ENCODE measurements around the gene MALT1. TPM values are rescaled to one million over a fixed set of nuclear protein-coding genes. Genes with fewer than 3 reads are reported as not detected.

MALT1 gene
- polyA plus RNA-seq, 1 donor from 2014 or later: 40.5 TPM

DNA sequence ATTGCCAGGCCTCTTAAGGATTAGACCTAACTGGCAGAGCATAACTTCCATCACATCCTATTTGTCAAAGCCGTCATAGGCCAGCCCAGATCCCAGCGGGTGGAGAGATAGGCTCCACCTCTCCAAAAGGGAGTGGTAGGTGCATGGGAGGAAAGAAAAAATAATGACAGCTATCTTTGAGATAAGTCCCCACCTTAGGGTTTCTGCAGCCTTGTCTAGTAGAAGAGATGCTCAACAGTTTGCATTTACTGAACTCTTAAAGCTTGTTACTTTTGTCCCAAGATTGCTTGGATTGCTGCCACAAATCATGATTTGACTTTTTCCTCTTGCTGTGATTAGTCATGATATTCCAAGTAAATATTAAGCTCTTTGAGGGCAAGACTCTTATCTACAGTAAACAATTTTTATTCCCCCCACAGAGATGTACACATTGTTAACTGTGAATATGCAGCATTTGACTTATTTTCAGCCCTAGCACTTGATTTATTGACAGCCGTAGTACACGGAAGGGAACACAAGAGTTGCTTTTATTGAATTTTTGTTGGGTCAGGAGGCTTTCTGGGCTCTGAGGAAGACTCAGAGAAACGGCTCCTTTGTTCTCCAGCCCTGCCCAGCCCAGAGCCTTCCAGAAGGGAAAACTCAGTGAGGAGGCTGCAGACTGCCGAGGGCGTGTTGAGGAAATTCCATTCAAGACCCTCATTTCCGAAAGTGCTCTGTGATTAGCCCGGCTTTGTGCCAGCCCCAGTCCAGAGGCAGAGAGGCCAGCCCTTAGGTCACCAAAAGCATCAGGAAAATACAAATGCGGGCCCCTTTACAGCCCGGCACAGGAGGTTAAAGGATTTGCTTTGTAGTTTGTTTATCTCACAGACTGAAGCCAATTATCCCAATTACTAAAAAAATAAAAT is 118.0 kb downstream of the MALT1 start:
- H3K36me3 ChIP-seq (ENCODE audit: insufficient read depth, low read length): no peaks in the 10 kb centered on the region
- H3K9me3 ChIP-seq (ENCODE audit: low read length): no peaks in the 10 kb centered on the region
- no peaks in the 10 kb centered on the region for H3K27me3 ChIP-seq (ENCODE audit: insufficient read depth, low read depth, low read length)
- no peaks in the 10 kb centered on the region for H3K79me2 ChIP-seq (replicated peaks; ENCODE audit: insufficient read depth, low read length)
- H3K4me3 ChIP-seq (ENCODE audit: low read length): no peak overlapping the region
- no peaks in the 10 kb centered on the region for H3F3A ChIP-seq (ENCODE audit: insufficient read depth, low read length, poor library complexity, severe bottlenecking)
- H3K4me2 ChIP-seq (ENCODE audit: low read length): no peak overlapping the region
- no peak overlapping the region for H2AFZ ChIP-seq (ENCODE audit: low read depth, low read length)
- no peaks in the 10 kb centered on the region for H4K20me1 ChIP-seq (ENCODE audit: insufficient read depth)
- no peak overlapping the region for H3K9ac ChIP-seq (ENCODE audit: low read length)
- TF ChIP-seq RAD21 (conservative IDR thresholded peaks at IDR 0.05) (no peak), TAF1 (IDR thresholded peaks at IDR 0.05; ENCODE audit: low read depth) (no peak)
- TF ChIP-seq, protein P1, sequence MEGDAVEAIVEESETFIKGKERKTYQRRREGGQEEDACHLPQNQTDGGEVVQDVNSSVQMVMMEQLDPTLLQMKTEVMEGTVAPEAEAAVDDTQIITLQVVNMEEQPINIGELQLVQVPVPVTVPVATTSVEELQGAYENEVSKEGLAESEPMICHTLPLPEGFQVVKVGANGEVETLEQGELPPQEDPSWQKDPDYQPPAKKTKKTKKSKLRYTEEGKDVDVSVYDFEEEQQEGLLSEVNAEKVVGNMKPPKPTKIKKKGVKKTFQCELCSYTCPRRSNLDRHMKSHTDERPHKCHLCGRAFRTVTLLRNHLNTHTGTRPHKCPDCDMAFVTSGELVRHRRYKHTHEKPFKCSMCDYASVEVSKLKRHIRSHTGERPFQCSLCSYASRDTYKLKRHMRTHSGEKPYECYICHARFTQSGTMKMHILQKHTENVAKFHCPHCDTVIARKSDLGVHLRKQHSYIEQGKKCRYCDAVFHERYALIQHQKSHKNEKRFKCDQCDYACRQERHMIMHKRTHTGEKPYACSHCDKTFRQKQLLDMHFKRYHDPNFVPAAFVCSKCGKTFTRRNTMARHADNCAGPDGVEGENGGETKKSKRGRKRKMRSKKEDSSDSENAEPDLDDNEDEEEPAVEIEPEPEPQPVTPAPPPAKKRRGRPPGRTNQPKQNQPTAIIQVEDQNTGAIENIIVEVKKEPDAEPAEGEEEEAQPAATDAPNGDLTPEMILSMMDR (IDR thresholded peaks at IDR 0.05; ENCODE audit: poor library complexity, severe bottlenecking): no peak
- H3K9me2 ChIP-seq (ENCODE audit: insufficient read depth, low read length): no peaks in the 10 kb centered on the region
- H3K27ac ChIP-seq (ENCODE audit: low read length): no peak overlapping the region

DNA sequence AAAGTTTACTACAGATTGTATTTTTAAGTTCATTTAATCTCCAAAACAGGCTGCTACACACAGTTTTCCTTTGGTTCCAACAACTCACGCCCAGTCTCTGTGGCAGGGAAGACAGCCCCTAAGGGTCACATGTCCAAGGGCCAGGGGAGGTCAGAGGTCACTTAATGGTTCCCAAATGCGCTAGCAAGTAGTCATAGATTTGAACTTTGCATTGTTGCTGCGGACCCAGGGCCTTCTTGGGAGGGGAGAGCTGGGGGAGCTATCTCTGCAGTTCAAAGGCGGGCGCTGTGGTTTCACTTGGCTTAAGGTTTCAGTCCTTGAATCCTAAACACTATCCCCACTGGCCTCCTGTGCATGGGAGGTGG is 118.6 kb downstream of the MALT1 start:
- TF ChIP-seq SMC3 (conservative IDR thresholded peaks at IDR 0.05; ENCODE audit: poor library complexity) (no peak), EZH2 (IDR thresholded peaks at IDR 0.05; ENCODE audit: borderline replicate concordance, insufficient read depth, low read length, poor library complexity, severe bottlenecking) (no peak), RAD21 (conservative IDR thresholded peaks at IDR 0.05) (no peak), EP300 (conservative IDR thresholded peaks at IDR 0.05; ENCODE audit: poor library complexity, severe bottlenecking) (no peak)
- TF ChIP-seq, protein P2, sequence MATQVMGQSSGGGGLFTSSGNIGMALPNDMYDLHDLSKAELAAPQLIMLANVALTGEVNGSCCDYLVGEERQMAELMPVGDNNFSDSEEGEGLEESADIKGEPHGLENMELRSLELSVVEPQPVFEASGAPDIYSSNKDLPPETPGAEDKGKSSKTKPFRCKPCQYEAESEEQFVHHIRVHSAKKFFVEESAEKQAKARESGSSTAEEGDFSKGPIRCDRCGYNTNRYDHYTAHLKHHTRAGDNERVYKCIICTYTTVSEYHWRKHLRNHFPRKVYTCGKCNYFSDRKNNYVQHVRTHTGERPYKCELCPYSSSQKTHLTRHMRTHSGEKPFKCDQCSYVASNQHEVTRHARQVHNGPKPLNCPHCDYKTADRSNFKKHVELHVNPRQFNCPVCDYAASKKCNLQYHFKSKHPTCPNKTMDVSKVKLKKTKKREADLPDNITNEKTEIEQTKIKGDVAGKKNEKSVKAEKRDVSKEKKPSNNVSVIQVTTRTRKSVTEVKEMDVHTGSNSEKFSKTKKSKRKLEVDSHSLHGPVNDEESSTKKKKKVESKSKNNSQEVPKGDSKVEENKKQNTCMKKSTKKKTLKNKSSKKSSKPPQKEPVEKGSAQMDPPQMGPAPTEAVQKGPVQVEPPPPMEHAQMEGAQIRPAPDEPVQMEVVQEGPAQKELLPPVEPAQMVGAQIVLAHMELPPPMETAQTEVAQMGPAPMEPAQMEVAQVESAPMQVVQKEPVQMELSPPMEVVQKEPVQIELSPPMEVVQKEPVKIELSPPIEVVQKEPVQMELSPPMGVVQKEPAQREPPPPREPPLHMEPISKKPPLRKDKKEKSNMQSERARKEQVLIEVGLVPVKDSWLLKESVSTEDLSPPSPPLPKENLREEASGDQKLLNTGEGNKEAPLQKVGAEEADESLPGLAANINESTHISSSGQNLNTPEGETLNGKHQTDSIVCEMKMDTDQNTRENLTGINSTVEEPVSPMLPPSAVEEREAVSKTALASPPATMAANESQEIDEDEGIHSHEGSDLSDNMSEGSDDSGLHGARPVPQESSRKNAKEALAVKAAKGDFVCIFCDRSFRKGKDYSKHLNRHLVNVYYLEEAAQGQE (IDR thresholded peaks at IDR 0.05; ENCODE audit: borderline replicate concordance): no peak
- Histone ChIP-seq H3K4me3 (ENCODE audit: low read length) (no peak overlapping the region), H3K27ac (ENCODE audit: low read length) (no peak overlapping the region), H2AFZ (ENCODE audit: low read depth, low read length) (no peak overlapping the region), H3K27me3 (ENCODE audit: insufficient read depth, low read depth, low read length) (no peaks in the 10 kb centered on the region), H3K36me3 (ENCODE audit: insufficient read depth, low read length) (no peaks in the 10 kb centered on the region), H3K9me3 (ENCODE audit: low read length) (no peaks in the 10 kb centered on the region), H3F3A (ENCODE audit: insufficient read depth, low read length, poor library complexity, severe bottlenecking) (no peaks in the 10 kb centered on the region), H3K79me2 (replicated peaks; ENCODE audit: insufficient read depth, low read length) (no peaks in the 10 kb centered on the region), H3K9ac (ENCODE audit: low read length) (no peak overlapping the region), H4K20me1 (ENCODE audit: insufficient read depth) (no peaks in the 10 kb centered on the region), H3K9me2 (ENCODE audit: insufficient read depth, low read length) (no peaks in the 10 kb centered on the region), H3K4me2 (ENCODE audit: low read length) (no peak overlapping the region)

DNA sequence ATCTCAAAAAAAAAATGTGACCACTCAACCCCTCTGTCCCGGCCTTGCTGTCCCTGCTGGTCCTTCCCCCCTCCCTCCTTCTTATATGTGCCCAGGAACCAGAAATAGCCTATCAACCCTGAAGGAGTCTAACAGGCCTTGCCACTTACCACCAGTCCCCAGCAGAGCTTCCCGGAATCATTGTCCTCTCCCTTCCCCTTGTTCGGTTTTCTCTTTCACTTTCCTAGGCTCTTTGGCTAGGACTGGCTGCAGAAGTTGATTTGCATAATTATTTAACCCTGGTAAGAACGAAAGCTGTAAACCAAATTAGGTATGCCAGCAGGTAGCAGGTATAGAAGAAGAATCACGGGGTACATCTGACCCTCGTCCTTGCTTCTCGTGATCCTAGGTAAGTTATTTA is 120.8 kb downstream of the MALT1 start:
- Histone ChIP-seq H2AFZ (ENCODE audit: low read depth, low read length) (no peak overlapping the region), H3K27ac (ENCODE audit: low read length) (no peak overlapping the region), H3K9me2 (ENCODE audit: insufficient read depth, low read length) (no peaks in the 10 kb centered on the region), H3K4me3 (ENCODE audit: low read length) (no peak overlapping the region), H3K9ac (ENCODE audit: low read length) (no peak overlapping the region), H3K79me2 (replicated peaks; ENCODE audit: insufficient read depth, low read length) (no peaks in the 10 kb centered on the region), H3K36me3 (ENCODE audit: insufficient read depth, low read length) (no peaks in the 10 kb centered on the region), H3K27me3 (ENCODE audit: insufficient read depth, low read depth, low read length) (no peaks in the 10 kb centered on the region), H4K20me1 (ENCODE audit: insufficient read depth) (no peaks in the 10 kb centered on the region), H3K9me3 (ENCODE audit: low read length) (no peaks in the 10 kb centered on the region), H3K4me2 (ENCODE audit: low read length) (no peak overlapping the region), H3F3A (ENCODE audit: insufficient read depth, low read length, poor library complexity, severe bottlenecking) (no peaks in the 10 kb centered on the region)
- no peak for TF ChIP-seq SMC3 (conservative IDR thresholded peaks at IDR 0.05; ENCODE audit: poor library complexity)
- no peak for TF ChIP-seq POLR2AphosphoS5 (IDR thresholded peaks at IDR 0.05)
- no peak for TF ChIP-seq MXI1 (conservative IDR thresholded peaks at IDR 0.05; ENCODE audit: poor library complexity, severe bottlenecking)
- TF ChIP-seq, protein P1 (IDR thresholded peaks at IDR 0.05; ENCODE audit: poor library complexity, severe bottlenecking): no peak
- TF ChIP-seq TAF1 (IDR thresholded peaks at IDR 0.05; ENCODE audit: low read depth): no peak
- no peak for TF ChIP-seq EP300 (conservative IDR thresholded peaks at IDR 0.05; ENCODE audit: poor library complexity, severe bottlenecking)
